OCI-M1 (cell line): ENCODE data around the gene ACTN1.
A peak's percentile ranks its signal among the peaks of the same experiment; 100 is the strongest.

Experiments
- DNase-seq: peaks from one replicate; lab custom pipeline; 2025; lab: John Stamatoyannopoulos, UW

ACTN1 gene

GRCh38 chr14:68936476-68936875 is 42.6 kb downstream of the ACTN1 start:
- no peak for DNase-seq

- DNase-seq, result no peak
Observed at GRCh38 chr14:68935761-68936214, 43.3 kb downstream of the ACTN1 start.

DNA sequence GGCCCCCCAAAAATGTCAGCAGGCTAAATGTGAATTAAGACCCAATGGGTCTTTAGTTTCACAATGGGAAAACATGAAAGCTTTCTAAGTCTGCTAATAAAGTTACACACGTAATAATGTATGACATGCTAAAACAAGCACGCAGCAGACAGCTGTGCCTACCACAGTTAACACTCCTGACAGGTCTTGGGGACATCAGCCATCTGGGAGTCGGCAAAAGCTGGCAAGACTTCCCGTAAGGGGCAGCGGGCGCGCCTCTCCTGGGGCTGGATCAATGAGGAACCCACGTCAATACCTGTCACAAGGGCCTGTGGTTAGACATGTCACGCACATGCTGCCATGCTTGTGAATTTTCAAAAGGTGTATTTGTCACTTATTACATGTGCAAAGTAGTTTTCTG is 45.0 kb downstream of the ACTN1 start:
- no peak for DNase-seq

DNA sequence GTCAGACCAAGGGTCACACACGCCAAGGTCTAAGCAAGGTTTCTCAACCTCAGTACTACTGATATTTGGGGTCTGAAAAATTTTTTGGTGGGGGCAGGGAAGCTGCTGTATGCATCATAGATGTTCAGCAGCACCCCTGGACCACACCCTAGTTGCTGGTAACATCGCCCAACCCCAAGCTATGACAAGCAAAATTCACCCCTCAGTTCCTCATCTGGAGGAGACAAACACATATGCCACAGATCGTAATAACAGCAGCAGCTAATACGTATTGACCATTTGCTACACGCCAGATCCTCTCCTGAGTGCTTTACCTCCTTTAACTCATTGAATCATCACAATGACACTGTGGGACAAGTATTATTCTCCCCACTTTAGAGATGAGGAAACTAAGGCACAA is 46.4 kb downstream of the ACTN1 start:
- no peak for DNase-seq

- no peak for DNase-seq
Observed at GRCh38 chr14:68932231-68932630, 46.9 kb downstream of the ACTN1 start.

DNA sequence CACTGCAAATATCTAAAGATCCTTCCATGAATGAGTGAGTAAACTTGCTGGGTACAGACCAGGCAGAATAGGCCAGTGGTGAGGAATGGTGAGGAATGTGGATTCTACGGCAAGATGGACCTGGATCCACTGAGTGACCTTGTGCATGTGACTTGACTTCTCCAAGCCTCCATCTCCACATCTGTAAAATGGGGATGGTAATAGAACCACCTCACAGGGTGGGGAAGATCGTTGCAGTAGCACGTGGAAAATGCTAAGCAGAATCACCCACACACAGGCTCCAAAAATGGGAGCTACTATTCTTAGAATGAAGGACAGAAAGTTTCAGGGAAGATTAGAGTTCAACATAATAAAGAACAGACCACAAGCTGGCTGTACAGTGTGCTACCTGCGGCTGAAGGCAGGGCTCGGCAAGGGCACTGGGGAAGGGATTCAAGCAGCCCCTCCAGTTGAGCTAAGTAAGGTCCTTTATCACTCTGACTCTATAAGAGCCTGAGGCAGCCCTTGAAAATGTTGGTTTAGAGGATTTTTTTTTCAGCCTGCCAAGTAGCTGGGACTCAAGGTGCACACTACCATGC is 47.5 kb downstream of the ACTN1 start:
- DNase-seq, result no peak

DNA sequence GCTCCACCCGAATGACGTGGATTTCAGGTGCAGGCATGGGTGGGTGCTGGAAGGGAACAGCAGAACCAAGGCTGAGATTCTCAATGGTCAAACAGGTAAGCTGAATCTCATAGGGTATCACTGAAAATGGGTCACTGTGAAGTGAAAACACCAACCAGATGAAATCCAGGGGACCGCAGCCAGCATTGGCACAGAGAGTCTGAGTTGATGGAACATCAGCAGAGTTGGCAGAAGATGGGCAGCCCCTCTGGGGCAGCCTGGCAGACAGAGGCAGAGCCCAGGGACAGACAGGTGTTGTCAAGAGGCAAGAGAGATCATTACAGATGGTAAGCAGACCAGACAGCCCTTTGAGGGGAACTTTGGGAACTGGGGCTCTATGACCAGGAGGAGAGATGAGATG is 48.0 kb downstream of the ACTN1 start:
- DNase-seq, result no peak

GRCh38 chr14:68929623-68930307 is 49.3 kb downstream of the ACTN1 start:
- no peak for DNase-seq

DNA sequence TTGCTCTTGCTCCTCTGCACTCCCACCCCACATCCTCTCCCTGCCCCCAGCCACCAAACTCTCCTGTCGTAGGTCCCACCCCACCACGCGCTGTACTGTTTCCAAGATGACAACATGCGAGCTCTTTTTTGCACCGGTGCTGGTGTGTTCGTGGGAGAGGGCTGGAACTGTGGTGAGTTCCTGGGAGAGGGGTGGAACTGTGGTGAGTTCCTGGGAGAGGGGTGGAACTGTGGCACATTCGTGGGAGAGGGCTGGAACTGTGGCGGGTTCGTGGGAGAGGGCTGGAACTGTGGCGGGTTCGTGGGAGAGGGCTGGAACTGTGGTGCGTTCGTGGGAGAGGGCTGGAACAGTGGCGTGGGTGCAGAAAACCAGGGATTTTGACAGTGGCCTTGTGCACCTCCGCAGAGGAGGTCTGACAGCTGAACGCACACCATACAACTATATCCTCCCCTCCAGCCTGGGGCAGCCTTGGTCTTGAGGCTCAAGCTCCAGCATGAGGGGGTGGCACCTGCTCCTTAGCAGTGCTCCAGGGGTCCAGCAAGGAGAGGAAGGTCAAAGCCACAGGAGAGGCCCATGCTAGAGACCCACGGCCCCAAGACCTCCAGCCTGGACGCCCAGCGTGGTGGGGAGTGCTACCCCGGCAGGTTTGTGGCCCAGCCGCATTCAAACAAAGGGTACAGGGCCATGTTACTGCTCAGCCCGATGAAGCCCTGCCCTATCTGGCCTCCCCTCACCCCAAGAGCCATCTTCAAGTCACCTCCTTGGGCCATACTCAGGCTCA is 50.1 kb downstream of the ACTN1 start:
- no peak for DNase-seq

- DNase-seq, result no peak
Observed at GRCh38 chr14:68927956-68928675, 51.0 kb downstream of the ACTN1 start.

DNA sequence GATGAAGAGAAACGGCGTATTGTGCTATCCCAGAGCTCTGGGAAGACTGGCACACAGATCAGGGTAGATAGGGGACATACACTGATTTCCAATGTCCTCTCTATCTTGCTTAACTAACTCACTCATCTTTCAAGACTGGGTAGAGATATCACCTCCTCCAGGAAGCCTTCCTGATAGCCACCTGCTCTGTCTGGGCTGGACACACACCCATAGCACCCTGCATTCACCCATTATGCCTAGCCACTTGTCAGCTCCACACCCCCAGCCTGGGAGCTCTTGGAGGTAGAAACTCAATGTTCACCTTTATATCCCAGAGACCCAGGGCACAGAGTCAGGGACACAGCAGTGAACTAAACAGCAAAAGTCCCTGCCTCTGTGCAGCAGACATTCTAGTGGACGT is 52.0 kb downstream of the ACTN1 start:
- DNase-seq, result no peak

DNA sequence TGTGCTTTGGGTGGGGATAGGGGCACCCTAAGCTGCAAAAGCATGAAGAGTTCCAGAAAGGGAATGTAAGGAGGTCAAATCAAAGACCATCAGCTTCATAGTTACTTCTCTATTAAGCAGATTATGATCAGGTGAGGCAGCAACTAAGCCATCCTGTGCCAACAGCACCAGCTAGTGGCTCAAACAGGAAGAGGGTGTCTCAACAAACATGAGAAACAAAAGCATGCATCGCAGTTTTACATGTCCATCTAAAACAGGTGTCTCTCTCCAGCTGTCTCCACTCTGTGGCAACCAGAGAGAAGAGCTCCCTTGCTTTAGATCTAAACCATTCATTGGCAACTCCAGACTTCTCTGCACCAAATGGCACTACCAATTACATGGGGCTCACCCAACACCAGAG is 52.9 kb downstream of the ACTN1 start:
- peak; percentile 21 for DNase-seq

- DNase-seq, result no peak
Observed at GRCh38 chr14:68925373-68925772, 53.7 kb downstream of the ACTN1 start.

GRCh38 chr14:68924186-68925158 is 54.6 kb downstream of the ACTN1 start:
- no peak for DNase-seq

DNA sequence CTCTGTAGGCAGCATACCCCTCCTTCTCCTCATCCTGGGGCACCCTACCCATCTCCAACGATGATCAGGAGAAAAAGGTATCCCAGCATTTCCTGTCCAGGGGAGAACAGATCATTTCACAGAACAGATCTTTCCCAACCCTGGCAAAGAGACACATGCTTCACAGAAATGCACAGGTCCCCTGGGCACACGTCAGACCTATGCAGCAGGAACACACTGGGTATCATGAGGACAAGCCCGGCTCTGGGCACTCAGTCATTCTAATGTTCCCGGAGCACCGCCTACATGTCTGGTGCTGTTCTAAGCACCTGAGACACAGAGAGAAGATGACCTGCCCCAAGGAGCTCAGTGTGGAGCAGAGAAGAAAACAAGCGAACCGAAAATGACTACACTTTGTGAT is 56.2 kb downstream of the ACTN1 start:
- DNase-seq, result no peak

GRCh38 chr14:68922201-68922621 is 56.9 kb downstream of the ACTN1 start:
- DNase-seq, result no peak

DNA sequence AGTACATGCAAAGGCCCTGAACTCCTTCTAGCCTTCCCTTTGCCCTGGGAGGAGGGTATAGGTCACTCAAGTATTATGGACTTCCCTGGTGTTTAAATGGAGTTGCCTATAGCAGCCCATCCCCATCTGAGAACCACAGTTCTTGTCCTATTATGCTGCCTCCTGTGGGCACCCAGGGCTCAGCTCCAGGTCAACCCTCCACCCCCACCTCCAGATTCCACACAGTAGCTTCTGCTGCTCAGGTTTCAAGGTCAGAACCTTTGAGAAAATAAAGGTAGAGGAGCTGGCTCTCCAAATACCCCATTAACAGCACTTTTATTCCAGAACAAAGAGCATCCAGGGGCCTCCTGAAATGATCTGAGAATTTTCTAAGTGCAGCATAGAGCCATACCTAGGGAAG is 57.4 kb downstream of the ACTN1 start:
- DNase-seq, result no peak

DNA sequence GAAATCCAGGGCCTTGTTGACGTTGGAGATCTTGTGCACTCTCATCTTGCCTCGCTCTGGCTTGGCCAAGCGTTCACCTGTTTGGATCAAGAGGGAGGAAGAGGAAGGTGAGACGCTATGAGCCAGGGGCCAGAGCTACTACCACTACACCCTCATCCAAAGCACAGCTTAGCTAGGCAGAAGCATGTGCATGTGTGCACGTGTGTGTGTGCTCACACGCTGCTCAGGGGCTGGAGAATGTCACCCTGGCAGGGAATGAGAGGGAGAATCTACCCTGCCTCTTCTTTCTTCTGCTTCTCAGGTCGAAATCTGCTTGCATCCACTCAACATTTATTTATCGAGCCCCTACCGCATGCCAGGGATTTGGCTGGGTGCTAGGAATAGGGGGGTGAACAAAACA is 58.1 kb downstream of the ACTN1 start:
- DNase-seq, result no peak

GRCh38 chr14:68919129-68919927 is 59.8 kb downstream of the ACTN1 start:
- no peak for DNase-seq

- DNase-seq, result no peak
Observed at GRCh38 chr14:68918612-68919011, 60.5 kb downstream of the ACTN1 start.
